GM12872 (cell line): Measurements from ENCODE around the gene ETV6.

Source experiments
- TF ChIP-seq, protein P1 (sequence below): IDR thresholded peaks from 3 replicates; pipeline ENCODE4 v1.5.1; 2011; ENCODE audit warnings: low read depth, mild to moderate bottlenecking, low read length, moderate library complexity; ENCODE audit not compliant: insufficient read depth

The ETV6 gene

DNA sequence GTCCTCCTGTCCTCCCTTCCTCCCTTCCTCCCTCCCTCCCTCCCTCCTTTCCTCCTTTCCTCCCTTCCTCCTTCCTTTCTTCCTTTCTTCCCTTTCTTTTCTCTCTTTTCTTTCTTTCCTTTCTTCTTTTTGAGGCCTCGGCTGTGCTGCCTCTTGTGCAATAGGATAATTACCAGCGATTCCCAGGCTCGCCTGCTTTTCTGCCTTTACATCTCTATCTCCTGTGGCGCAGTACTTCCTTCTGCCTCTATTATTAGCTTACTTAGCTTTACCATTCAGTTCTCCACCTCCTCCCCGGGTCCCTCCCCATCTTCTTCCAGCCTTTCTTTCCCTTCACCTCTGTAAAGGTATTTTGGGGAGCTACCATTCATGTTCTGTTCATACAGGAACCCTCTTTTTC lies 19.9 kb downstream of the ETV6 start:
- TF ChIP-seq, protein P1, sequence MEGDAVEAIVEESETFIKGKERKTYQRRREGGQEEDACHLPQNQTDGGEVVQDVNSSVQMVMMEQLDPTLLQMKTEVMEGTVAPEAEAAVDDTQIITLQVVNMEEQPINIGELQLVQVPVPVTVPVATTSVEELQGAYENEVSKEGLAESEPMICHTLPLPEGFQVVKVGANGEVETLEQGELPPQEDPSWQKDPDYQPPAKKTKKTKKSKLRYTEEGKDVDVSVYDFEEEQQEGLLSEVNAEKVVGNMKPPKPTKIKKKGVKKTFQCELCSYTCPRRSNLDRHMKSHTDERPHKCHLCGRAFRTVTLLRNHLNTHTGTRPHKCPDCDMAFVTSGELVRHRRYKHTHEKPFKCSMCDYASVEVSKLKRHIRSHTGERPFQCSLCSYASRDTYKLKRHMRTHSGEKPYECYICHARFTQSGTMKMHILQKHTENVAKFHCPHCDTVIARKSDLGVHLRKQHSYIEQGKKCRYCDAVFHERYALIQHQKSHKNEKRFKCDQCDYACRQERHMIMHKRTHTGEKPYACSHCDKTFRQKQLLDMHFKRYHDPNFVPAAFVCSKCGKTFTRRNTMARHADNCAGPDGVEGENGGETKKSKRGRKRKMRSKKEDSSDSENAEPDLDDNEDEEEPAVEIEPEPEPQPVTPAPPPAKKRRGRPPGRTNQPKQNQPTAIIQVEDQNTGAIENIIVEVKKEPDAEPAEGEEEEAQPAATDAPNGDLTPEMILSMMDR = no peak

DNA sequence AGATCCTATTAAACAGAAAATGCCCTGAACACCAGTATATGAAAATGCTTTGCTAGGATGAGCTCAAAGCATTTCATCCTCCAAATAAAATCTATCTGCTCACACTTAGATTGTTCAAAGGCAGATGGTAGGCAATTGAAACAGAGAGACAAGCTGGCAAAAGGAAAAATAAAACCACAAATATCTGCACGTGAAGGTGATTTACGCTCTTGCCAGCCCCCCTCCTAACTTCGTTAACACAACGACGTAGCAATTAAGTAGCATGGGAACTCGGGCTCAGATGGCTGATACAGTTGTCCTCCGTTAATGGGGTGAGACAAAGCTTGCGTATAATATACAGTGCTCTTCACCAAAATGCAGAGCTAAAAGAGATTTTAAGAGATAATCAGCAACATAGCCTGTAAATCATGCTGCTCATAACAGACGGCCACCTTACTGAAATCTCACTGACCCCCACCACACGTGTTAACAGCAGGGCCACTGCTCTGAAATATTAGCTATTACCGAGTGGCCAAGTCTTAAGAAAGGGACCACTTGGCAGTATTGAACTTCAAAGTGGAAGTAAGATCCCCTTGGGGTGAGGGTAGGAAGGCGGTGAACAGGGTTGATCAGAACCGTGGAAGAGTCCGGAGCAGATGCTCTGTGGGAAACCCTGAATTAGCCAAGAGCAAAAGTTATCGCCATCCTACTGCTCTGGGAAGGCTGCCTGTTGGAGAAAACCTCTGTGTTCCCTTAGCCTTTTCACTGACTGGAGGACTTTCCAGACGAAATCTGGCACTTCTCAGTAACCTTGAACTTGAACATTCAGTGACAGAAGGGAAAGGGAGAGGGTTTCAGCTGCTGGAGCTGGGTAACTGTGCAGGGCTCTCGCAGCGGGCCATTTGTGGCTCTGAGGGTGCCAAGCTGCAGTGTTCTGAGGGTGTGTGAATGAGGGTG lies 23.1 kb downstream of the ETV6 start:
- TF ChIP-seq, protein P1 = no peak

DNA sequence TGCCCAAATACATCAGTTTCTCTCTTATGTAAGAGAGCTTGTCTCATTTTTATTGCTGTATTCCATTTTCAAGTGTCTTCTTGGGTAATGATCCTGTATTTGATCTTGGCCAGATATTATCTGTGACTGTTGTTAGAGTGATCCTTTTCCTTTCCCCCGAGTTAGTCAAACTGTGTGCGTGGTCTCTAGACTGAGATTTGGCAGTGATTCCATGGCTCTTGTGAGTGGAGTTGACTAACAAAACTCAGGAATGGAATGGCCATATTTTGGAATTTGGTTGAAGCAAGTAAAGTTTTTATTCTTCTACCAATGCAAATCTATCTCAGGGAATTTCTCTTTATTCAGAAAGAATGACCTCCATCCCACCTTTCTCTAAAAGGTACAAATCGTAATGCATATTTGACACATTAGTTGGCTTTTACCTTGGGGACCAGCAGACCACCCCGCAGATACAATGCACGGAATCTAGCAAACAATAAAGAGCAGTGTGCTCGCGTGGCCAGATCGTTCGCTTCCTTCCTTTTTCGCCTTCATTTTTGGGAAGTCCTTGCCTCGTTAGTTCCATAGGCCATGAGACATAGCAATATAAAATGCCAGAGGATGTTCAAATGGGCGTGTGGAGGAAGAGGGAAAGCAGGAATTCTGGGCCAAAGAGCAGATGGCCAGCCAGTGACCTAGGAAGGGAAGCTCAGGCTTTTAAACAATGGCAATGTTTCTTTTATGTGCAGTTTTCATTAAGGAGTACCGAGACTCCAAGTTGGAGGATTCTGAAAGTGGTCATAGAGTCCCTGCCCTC lies 24.4 kb downstream of the ETV6 start:
- TF ChIP-seq, protein P1 = no peak

DNA sequence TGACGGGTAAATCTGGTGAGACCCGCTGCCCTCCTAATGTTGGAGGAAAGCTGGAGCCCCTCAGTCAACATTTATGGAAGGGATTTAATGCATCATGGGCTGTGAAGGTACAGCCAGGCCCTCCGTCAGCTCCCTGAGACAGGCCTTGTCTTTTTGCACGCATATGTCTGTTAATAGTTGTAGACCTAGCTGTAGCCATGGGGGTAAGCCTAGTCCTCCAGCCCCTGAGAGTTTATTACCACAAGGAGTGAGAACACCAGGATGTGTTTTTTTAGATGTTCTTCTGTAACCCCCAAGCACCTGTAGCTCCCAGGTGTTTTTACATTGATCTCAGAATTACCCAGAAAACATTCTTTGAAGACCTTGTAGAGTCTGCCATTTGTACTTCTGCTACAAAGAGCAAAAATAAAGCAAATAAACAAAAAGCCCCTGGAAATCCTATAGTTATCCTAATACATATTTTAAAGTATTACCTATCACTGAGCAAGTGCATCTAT lies 25.5 kb downstream of the ETV6 start:
- TF ChIP-seq, protein P1 = no peak

DNA sequence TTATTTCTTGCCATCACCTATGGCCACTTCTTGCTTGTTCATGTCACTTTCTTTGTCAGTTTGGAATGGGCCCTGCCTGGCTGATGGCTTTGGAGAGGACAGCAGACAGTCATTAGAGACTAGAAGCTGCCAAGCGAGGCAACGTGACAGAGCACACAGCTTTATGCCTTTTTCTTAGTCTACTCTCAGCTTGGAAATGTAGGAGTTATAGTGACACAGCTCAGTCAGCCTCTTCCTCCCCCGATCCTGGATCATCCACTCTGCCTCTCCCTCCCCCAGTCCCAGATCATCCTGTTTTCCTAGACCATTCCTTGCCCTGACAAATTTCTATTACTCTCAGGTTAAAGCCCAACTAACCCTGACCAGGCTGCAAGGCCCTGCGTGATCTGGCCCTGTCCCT lies 26.6 kb downstream of the ETV6 start:
- TF ChIP-seq, protein P1 = no peak

DNA sequence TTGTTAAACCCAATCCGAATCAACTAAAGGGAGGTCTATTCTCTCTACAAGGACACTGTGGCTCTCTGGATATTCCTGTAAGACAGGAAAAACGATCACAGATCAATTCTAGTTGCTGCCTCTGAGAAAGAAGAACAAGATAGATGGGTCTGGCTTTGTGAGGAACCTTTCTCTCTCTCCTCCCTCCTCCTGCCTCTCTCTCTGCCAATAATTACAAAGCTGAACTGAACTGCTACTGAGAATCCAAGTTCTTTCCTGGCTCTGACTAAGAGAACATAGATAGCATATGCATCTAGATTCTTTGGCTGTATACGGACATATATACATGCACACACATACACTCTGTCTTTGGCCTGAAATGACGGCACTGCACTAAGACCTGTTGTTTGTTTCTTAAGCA lies 27.6 kb downstream of the ETV6 start:
- TF ChIP-seq, protein P1 = no peak

DNA sequence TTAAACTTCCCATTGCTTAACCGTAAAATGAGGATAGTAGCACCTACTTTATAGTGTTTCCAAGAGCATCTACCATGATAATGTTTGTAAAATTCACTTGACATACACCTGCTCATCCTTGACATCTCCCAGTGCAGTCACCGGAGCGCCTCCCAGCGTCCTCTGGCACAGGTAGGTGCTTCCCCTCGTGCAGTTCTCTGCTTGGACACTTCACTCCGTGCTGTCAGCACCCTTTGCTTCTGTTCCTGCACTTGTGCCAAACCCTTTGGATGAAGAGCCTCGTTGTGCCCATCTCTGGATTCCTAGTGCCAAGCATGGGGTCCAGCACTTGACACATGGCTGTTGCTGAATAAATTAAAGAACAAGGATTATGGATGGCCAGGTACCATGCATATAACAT lies 28.3 kb downstream of the ETV6 start:
- TF ChIP-seq, protein P1 = no peak
